ENCODE results near the gene FPGS. TPM values are rescaled to one million over a fixed set of nuclear protein-coding genes. Genes with fewer than 3 reads are reported as not detected.

The FPGS gene
- total and polyA plus RNA-seq, 2 donors (not counting 1 experiment from before 2014, with no cell fraction given): 103 to 136 TPM

DNA sequence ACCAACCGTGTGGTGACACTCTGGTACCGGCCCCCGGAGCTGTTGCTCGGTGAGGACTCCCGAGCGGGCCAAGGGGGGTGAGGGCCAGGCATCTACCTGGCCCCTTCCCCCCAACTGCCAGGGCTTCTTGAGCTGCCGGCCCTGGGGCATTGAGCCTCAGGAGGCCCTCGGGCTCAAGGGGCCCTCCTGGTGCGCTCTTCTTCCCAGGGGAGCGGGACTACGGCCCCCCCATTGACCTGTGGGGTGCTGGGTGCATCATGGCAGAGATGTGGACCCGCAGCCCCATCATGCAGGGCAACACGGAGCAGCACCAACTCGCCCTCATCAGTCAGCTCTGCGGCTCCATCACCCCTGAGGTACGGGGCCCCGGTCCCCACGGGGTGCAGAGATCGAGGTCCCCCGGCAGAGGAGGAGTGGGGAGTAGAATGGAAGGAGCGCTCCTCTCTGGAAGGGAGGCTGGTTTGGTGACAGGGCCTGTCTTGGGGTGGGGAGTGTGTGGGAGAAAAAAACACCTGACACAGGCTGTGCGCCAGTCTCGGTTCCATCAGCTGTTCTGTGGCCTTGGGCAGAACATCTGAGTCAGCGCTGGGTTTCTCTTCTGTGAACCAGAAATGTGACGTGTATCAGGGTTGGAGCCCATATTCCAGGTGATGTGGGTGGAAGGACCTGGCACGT is 14.2 kb upstream of the FPGS start:
- Mint-ChIP-seq H3K4me3 (no peak overlapping the region), H3K27me3 (no peaks in the 10 kb centered on the region), H3K27ac (no peak overlapping the region), H3K9me3 (ENCODE audit: insufficient read depth) (no peaks in the 10 kb centered on the region), H3K4me1 (peaks cover 39% of the 10 kb centered on the region)
- Histone ChIP-seq H4K20me1 (ENCODE audit: control insufficient read depth, insufficient read depth, low read length, poor library complexity, severe bottlenecking) (peaks cover 60% of the 10 kb centered on the region), H3K27ac (ENCODE audit: low read length in 2 of 2) (no peak overlapping the region), H3K36me3 (replicated peaks in 1 of 2; ENCODE audit: control extremely low read depth in 1 of 2, control insufficient read depth in 1 of 2, extremely low read depth in 1 of 2, insufficient read depth in 2 of 2, low read length in 1 of 2) (peaks cover 0 to 50% of the 10 kb centered on the region in 2 experiments), H3K79me2 (ENCODE audit: control insufficient read depth, insufficient read depth, low read length) (peaks cover 61% of the 10 kb centered on the region), H3K4me2 (replicated peaks; ENCODE audit: low read depth, low read length, poor library complexity, severe bottlenecking) (no peak overlapping the region), H3K9me3 (ENCODE audit: control extremely low read depth in 1 of 3, control insufficient read depth in 2 of 3, insufficient read depth in 1 of 3, low read length in 2 of 3) (no peaks in the 10 kb centered on the region), H2AFZ (ENCODE audit: insufficient read depth, low read depth, low read length, poor library complexity, severe bottlenecking) (no peak overlapping the region), H3K4me1 (ENCODE audit: control insufficient read depth in 2 of 2, insufficient read depth in 2 of 2, low read length in 2 of 2) (peaks cover 28 to 31% of the 10 kb centered on the region in 2 donors), H3K27me3 (replicated peaks in 1 of 4; ENCODE audit: control extremely low read depth in 1 of 4, control insufficient read depth in 3 of 4, insufficient read depth in 4 of 4, low read length in 3 of 4) (no peaks in the 10 kb centered on the region), H3K9ac (ENCODE audit: low read length) (no peak overlapping the region), H3K4me3 (ENCODE audit: control extremely low read depth in 1 of 5, extremely low read depth in 1 of 5, insufficient read depth in 1 of 5, low read depth in 2 of 5, low read length in 4 of 5) (no peak overlapping the region)
- ATAC-seq (ENCODE audit: low read depth): no peak
- intact Hi-C loops (cut with micrococcal nuclease): loop anchor here (5.0 kb wide), 1 partner anchor 279 kb away; the partner anchor contains the start of genes NAIF1 and SLC25A25
- no peak for DNase-seq
- TF ChIP-seq, protein P1, sequence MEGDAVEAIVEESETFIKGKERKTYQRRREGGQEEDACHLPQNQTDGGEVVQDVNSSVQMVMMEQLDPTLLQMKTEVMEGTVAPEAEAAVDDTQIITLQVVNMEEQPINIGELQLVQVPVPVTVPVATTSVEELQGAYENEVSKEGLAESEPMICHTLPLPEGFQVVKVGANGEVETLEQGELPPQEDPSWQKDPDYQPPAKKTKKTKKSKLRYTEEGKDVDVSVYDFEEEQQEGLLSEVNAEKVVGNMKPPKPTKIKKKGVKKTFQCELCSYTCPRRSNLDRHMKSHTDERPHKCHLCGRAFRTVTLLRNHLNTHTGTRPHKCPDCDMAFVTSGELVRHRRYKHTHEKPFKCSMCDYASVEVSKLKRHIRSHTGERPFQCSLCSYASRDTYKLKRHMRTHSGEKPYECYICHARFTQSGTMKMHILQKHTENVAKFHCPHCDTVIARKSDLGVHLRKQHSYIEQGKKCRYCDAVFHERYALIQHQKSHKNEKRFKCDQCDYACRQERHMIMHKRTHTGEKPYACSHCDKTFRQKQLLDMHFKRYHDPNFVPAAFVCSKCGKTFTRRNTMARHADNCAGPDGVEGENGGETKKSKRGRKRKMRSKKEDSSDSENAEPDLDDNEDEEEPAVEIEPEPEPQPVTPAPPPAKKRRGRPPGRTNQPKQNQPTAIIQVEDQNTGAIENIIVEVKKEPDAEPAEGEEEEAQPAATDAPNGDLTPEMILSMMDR (IDR thresholded peaks at IDR 0.05): no peak
- no peak for TF ChIP-seq EZH2 (IDR thresholded peaks at IDR 0.05; ENCODE audit: borderline replicate concordance, insufficient read depth, low read depth, low read length, poor library complexity, severe bottlenecking)
- WGBS (ENCODE audit: insufficient coverage): 96% methylated on average over 26 of the region's 26 CpGs
- ChIA-PET CTCF (interaction anchor here (1.2 to 5.0 kb wide), 8 partner anchors 9 to 285 kb away, joined by 4 to 33 read pairs (median 10); partner anchors contain the start of genes FPGS and TOR2A), POLR2A (interaction anchor here (0.6 to 1.1 kb wide), 3 partner anchors 9 to 110 kb away, joined by 3 to 5 read pairs (median 3); no protein-coding TSS in a partner anchor)

DNA sequence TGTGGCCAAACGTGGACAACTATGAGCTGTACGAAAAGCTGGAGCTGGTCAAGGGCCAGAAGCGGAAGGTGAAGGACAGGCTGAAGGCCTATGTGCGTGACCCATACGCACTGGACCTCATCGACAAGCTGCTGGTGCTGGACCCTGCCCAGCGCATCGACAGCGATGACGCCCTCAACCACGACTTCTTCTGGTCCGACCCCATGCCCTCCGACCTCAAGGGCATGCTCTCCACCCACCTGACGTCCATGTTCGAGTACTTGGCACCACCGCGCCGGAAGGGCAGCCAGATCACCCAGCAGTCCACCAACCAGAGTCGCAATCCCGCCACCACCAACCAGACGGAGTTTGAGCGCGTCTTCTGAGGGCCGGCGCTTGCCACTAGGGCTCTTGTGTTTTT is 13.5 kb upstream of the FPGS start:
- POLR2A ChIA-PET: interaction anchor here (0.6 to 1.0 kb wide), 2 partner anchors 8 to 25 kb away, joined by 3 to 5 read pairs; no protein-coding TSS in a partner anchor
- peaks cover 32% of the 10 kb centered on the region for H3K4me1 Mint-ChIP-seq

More for the DNA sequence above, 13.5 kb upstream of the FPGS start:
- Histone ChIP-seq H3K27me3 (replicated peaks in 1 of 4; ENCODE audit: control extremely low read depth in 1 of 4, control insufficient read depth in 3 of 4, insufficient read depth in 4 of 4, low read length in 3 of 4) (no peaks in the 10 kb centered on the region), H3K4me2 (replicated peaks; ENCODE audit: low read depth, low read length, poor library complexity, severe bottlenecking) (no peak overlapping the region), H3K9ac (ENCODE audit: low read length) (no peak overlapping the region), H3K36me3 (replicated peaks in 1 of 2; ENCODE audit: control extremely low read depth in 1 of 2, control insufficient read depth in 1 of 2, extremely low read depth in 1 of 2, insufficient read depth in 2 of 2, low read length in 1 of 2) (peaks cover 0 to 50% of the 10 kb centered on the region in 2 experiments), H3K9me3 (ENCODE audit: control extremely low read depth in 1 of 3, control insufficient read depth in 2 of 3, insufficient read depth in 1 of 3, low read length in 2 of 3) (no peaks in the 10 kb centered on the region), H4K20me1 (ENCODE audit: control insufficient read depth, insufficient read depth, low read length, poor library complexity, severe bottlenecking) (peaks cover 60% of the 10 kb centered on the region), H2AFZ (ENCODE audit: insufficient read depth, low read depth, low read length, poor library complexity, severe bottlenecking) (no peak overlapping the region), H3K79me2 (ENCODE audit: control insufficient read depth, insufficient read depth, low read length) (peaks cover 54% of the 10 kb centered on the region), H3K4me3 (ENCODE audit: control extremely low read depth in 1 of 5, extremely low read depth in 1 of 5, insufficient read depth in 1 of 5, low read depth in 2 of 5, low read length in 4 of 5) (no peak overlapping the region), H3K27ac (ENCODE audit: low read length in 2 of 2) (no peak overlapping the region), H3K4me1 (ENCODE audit: control insufficient read depth in 2 of 2, insufficient read depth in 2 of 2, low read length in 2 of 2) (peaks cover 21 to 24% of the 10 kb centered on the region in 2 donors)
- Mint-ChIP-seq H3K9me3 (ENCODE audit: insufficient read depth) (no peaks in the 10 kb centered on the region), H3K4me3 (no peak overlapping the region), H3K27me3 (no peaks in the 10 kb centered on the region), H3K27ac (no peak overlapping the region)
- no peak for ATAC-seq (ENCODE audit: low read depth)
- 98% methylated on average over 18 of the region's 25 CpGs for WGBS (ENCODE audit: insufficient coverage)
- intact Hi-C loops (cut with micrococcal nuclease): loop anchor here (5.0 kb wide), 1 partner anchor 278 kb away; the partner anchor contains the start of genes NAIF1 and SLC25A25
- no peak for DNase-seq
- CTCF ChIA-PET: interaction anchor here (1.2 to 4.5 kb wide), 2 partner anchors 13 to 80 kb away, joined by 4 to 22 read pairs; partner anchors contain the start of gene FPGS
- no peak for TF ChIP-seq EZH2 (IDR thresholded peaks at IDR 0.05; ENCODE audit: borderline replicate concordance, insufficient read depth, low read depth, low read length, poor library complexity, severe bottlenecking)
- TF ChIP-seq, protein P1 (IDR thresholded peaks at IDR 0.05): no peak

Measured in B cell (primary cell).